BJ (cell line): ENCODE results near the gene SPRR2D. TPM values are rescaled to one million over a fixed set of nuclear protein-coding genes. Genes with fewer than 3 reads are reported as not detected.

Experiments
- CTCF ChIA-PET: fragments of 350-600 bp; formaldehyde crosslinking; extraction: SDS; loops from one replicate; lab custom pipeline; 2021; ENCODE audit warnings: antibody characterized with exemption, inconsistent platforms; lab: Yijun Ruan, JAX
- POLR2A ChIA-PET: fragments of 300-600 bp; sonication (Branson Sonifier 250); formaldehyde crosslinking; extraction: SDS; loops from one replicate; lab custom pipeline; 2021; ENCODE audit warnings: antibody characterized with exemption; lab: Charles Lee
- DNase-seq: peaks from one replicate; pipeline ENCODE4 v3.0.0-alpha.2; 2011; ENCODE audit warnings: low read depth
- H3K27me3 ChIP-seq: 2 replicates; pipeline ENCODE4 v1.6.0; 2011; ENCODE audit warnings: low read length; ENCODE audit not compliant: control insufficient read depth, insufficient read depth
- H3K36me3 ChIP-seq: 2 replicates; pipeline ENCODE4 v1.5.1; 2011; ENCODE audit warnings: low read length; ENCODE audit not compliant: control insufficient read depth, insufficient read depth
- H3K4me3 ChIP-seq: 2 replicates; pipeline ENCODE4 v1.5.1; 2011; ENCODE audit warnings: low read depth, mild to moderate bottlenecking, control low read depth, low read length
- CTCF ChIP-seq: IDR thresholded peaks from 2 replicates; pipeline ENCODE4 v1.5.1; 2011; ENCODE audit warnings: low read depth, mild to moderate bottlenecking, control low read depth, inconsistent platforms, low read length, moderate library complexity; ENCODE audit not compliant: insufficient read depth
- polyA plus RNA-seq: library from polyadenylated mRNA; depleted of rRNA; stranded (reverse); fragments of >200 nt; gene quantifications from 2 replicates; pipeline ENCODE4 v1.2.3, GENCODE V29; 2011; rRNA removed
- small RNA-seq: library from RNA; depleted of rRNA; stranded (forward); fragments of <200 nt; gene quantifications from one replicate; pipeline ENCODE3, GENCODE V24; 2012; ENCODE audit warnings: low replicate concordance, low read depth; ENCODE audit not compliant: insufficient read length

SPRR2D gene
- polyA plus RNA-seq, 1 experiment, result not detected

DNA sequence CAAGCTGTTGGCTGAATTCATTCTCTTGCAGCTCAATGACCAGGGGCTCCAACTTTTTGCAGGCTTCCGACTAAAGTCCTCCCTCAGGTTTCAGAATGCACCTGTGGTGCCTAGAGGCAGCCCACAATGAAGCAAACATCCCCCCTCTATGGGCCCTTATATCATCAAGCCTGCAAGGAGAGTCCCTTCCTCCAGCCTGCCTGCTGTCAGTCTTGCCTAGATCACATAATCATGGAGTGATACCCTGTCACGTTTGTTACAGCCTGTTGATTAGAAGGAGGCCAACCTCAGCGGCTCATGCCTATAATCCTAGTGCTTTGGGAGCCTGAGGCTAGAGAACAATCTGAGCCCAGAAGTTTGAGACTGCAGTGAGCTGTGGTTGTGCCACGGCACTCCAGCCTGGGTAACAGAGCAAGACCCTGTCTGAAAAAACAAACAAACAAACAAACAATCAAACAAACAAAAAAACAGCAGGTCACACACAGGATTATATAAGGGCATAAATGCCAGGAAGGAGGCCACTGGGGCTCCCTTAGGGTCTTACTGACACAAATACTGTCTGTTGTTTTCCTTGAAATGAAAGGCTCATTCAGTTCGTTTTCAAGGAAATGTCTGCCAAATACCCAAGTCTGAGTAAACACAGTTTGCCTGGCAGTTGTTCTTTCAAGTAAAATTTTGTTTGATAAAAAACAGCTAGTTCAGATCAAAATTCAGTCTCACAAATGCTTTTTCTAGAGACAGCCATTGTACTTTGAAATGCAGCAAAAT is 44.1 kb downstream of the SPRR2D start:
- Histone ChIP-seq H3K27me3 (no peaks in the 10 kb centered on the region), H3K4me3 (no peak overlapping the region), H3K36me3 (no peaks in the 10 kb centered on the region)
- no peak for TF ChIP-seq CTCF
- CTCF ChIA-PET, result no interaction called here
- DNase-seq, result no peak
- POLR2A ChIA-PET, result no interaction called here

DNA sequence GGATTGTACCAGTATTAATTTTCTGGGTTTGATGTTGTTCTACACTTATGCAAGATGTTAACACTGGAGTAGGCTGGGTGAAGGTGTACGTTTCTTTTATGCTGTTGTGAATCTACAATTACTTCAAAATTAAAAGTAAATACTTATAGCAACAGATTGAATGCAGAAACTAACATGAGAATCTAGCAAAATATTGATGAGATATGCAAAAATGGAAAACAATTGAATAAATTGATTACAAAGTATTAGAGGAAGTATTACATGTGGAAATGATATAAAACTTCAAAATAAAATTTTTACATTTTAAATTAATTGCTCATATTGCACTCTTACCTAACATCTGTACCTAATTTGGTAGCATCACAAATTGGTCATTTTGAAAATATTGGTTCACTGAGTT is 45.1 kb downstream of the SPRR2D start:
- no peaks in the 10 kb centered on the region for H3K36me3 ChIP-seq
- DNase-seq, result no peak
- H3K27me3 ChIP-seq, result no peaks in the 10 kb centered on the region
- no peak overlapping the region for H3K4me3 ChIP-seq
- ChIA-PET POLR2A (no interaction called here), CTCF (no interaction called here)
- TF ChIP-seq CTCF, result no peak

DNA sequence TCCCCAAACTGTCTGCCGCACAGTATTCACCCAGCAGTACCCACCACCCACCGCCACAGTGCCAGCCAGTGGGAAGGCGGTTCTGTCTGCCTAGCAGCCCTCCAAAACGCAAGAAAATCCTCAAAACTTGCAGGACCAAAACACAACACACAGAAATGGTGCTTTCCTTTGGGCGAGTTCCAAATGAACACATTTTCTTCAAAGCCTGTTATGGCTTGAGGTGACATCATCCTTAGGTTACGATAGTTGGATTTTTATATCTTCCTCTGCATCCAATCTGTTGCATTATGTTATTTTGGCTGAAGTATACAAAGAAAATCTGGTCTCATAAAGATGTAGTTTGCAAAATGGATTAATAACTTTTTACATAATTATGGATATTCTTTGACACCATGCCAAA is 47.7 kb downstream of the SPRR2D start:
- POLR2A ChIA-PET, result no interaction called here
- no peak for TF ChIP-seq CTCF
- no peak for DNase-seq
- H3K36me3 ChIP-seq, result no peaks in the 10 kb centered on the region
- CTCF ChIA-PET, result no interaction called here
- no peak overlapping the region for H3K4me3 ChIP-seq
- H3K27me3 ChIP-seq, result no peaks in the 10 kb centered on the region

Small RNA genes within 50 kb of the gene (small RNA-seq; reads per million reads assigned to genes)
- not detected for gene AL356867.1
- not detected for gene RF00322

Other genes starting within 250 kb of the SPRR2D start
- gene LCE1D, start 244.4 kb downstream of the SPRR2D start, polyA plus RNA-seq, result not detected in 2 replicates
- not detected in 2 replicates for gene LCE1C, start 234.5 kb downstream of the SPRR2D start, polyA plus RNA-seq
- gene LCE1B, start 229.1 kb downstream of the SPRR2D start, polyA plus RNA-seq, result not detected in 2 replicates
- not detected in 2 replicates for gene LCE1A, start 213.6 kb downstream of the SPRR2D start, polyA plus RNA-seq
- not detected in 2 replicates for gene LCE6A, start 198.3 kb downstream of the SPRR2D start, polyA plus RNA-seq
- gene LCE7A, start 181.1 kb downstream of the SPRR2D start, polyA plus RNA-seq, result not detected in 2 replicates
- not detected in 2 replicates for gene SMCP, start 162.8 kb downstream of the SPRR2D start, polyA plus RNA-seq
- gene IVL, start 132.6 kb downstream of the SPRR2D start, polyA plus RNA-seq, result 0.05 TPM in 1 of 2 replicates, not detected in the other
- not detected in 2 replicates for gene SPRR5, start 93.9 kb downstream of the SPRR2D start, polyA plus RNA-seq
- gene SPRR4, start 70.5 kb downstream of the SPRR2D start, polyA plus RNA-seq, result not detected in 2 replicates
- gene SPRR1A, start 57.0 kb downstream of the SPRR2D start, polyA plus RNA-seq, result not detected in 2 replicates
- gene SPRR3, start 39.4 kb downstream of the SPRR2D start, polyA plus RNA-seq, result not detected in 2 replicates
- not detected in 2 replicates for gene SPRR1B, start 9.9 kb downstream of the SPRR2D start, polyA plus RNA-seq
- not detected in 2 replicates for gene SPRR2A, start 16.4 kb upstream of the SPRR2D start, polyA plus RNA-seq
- gene SPRR2B, start 30.5 kb upstream of the SPRR2D start, polyA plus RNA-seq, result not detected in 2 replicates
- gene SPRR2E, start 53.4 kb upstream of the SPRR2D start, polyA plus RNA-seq, result not detected in 2 replicates
- not detected in 2 replicates for gene SPRR2F, start 72.4 kb upstream of the SPRR2D start, polyA plus RNA-seq
- not detected in 2 replicates for gene SPRR2G, start 109.8 kb upstream of the SPRR2D start, polyA plus RNA-seq
- not detected in 2 replicates for gene LELP1, start 162.3 kb upstream of the SPRR2D start, polyA plus RNA-seq
- gene PRR9, start 176.5 kb upstream of the SPRR2D start, polyA plus RNA-seq, result not detected in 2 replicates
- gene LORICRIN, start 218.6 kb upstream of the SPRR2D start, polyA plus RNA-seq, result not detected in 2 replicates